HepG2 (cell line): ENCODE measurements around the gene LGALS9. TPM values are rescaled to one million over a fixed set of nuclear protein-coding genes. Genes with fewer than 3 reads are reported as not detected.

ENCODE experiments used
- ATAC-seq: fragments of 200-7000 bp; cut with Tn5 transposase; 3 replicates; pipeline ENCODE4 v1.9.1; 2020; ENCODE audit warnings: mild to moderate bottlenecking, moderate library complexity
- BruUV-seq: library from RNA; stranded (reverse); fragments of 400-500 nt; replicated peaks from 2 replicates; lab custom pipeline; 2021; lab: Mats Ljungman, UMichigan
- CTCF ChIA-PET: fragments of 300-600 bp; formaldehyde crosslinking; extraction: SDS; loops from one replicate; lab custom pipeline; 2021; ENCODE audit warnings: low total read pairs, inconsistent platforms, low intra/inter-chr PET ratio; lab: Yijun Ruan, JAX
- POLR2A ChIA-PET: fragments of 350-600 bp; sonication (Branson Sonifier 250); formaldehyde crosslinking; loops from one replicate; lab custom pipeline; 2020; ENCODE audit warnings: antibody characterized with exemption, inconsistent platforms; lab: Yijun Ruan, JAX
- DNase-seq: peaks from one replicate; pipeline ENCODE4 v3.0.0-alpha.2; 2015; ENCODE audit warnings: low spot score
- FAIRE-seq: peaks from 3 replicates; lab custom pipeline; 2011; peaks lifted over from hg19 to GRCh38; lab: Jason Lieb, UNC
- H2AFZ ChIP-seq: one replicate; pipeline ENCODE4 v1.6.1; 2011; ENCODE audit warnings: low read length, inconsistent platforms
- H3K27ac ChIP-seq: fragments of 300-600 bp; 3 replicates; pipeline ENCODE4 v1.8.0; 2011; ENCODE audit warnings: mixed run types, mild to moderate bottlenecking, mixed read lengths, low read length, inconsistent platforms; ENCODE audit not compliant: insufficient read depth; ENCODE audit errors: extremely low read length
- H3K27me3 ChIP-seq, 2 experiments: fragments of 200-600 bp in 1 of 2; 2 replicates in 1 of 2; 3 replicates in 1 of 2; pipeline versions ENCODE4 v1.6.0 to v1.8.0; 2011; ENCODE audit warnings: low read length in 2 of 2, mild to moderate bottlenecking in 2 of 2, moderate library complexity in 2 of 2, inconsistent platforms in 1 of 2; ENCODE audit not compliant: insufficient read depth in 2 of 2, control insufficient read depth in 1 of 2
- H3K36me3 ChIP-seq, 2 experiments: fragments of 200-600 bp in 1 of 2; replicated peaks in 1 of 2; 2 replicates in 1 of 2; 3 replicates in 1 of 2; pipeline versions ENCODE4 v1.5.1 to v1.8.0; 2011; ENCODE audit warnings: low read length in 2 of 2, inconsistent platforms in 1 of 2; ENCODE audit not compliant: insufficient read depth in 2 of 2, control insufficient read depth in 1 of 2
- H3K4me1 ChIP-seq: 2 replicates; pipeline ENCODE4 v1.5.1; 2012; ENCODE audit warnings: low read length, inconsistent platforms; ENCODE audit not compliant: insufficient read depth
- H3K4me2 ChIP-seq: 2 replicates; pipeline ENCODE4 v1.6.0; 2011; ENCODE audit warnings: low read depth, low read length, inconsistent platforms
- H3K4me3 ChIP-seq, 3 experiments: fragments of 200-600 bp in 1 of 3; sonication (generic), shearing (Covaris generic) in 1 of 3; replicated peaks in 1 of 3; 2 replicates each; pipeline ENCODE4 v1.5.1; 2011 to 2016; ENCODE audit warnings: low read length in 3 of 3, inconsistent platforms in 2 of 3, low read depth in 2 of 3, mild to moderate bottlenecking in 2 of 3, control low read depth in 1 of 3, mixed read lengths in 1 of 3; ENCODE audit not compliant: insufficient read depth in 1 of 3
- H3K79me2 ChIP-seq: one replicate; pipeline ENCODE4 v1.6.1; 2011; ENCODE audit warnings: low read length, inconsistent platforms; ENCODE audit not compliant: insufficient read depth
- H3K9ac ChIP-seq: 2 replicates; pipeline ENCODE4 v1.6.0; 2011; ENCODE audit warnings: mild to moderate bottlenecking, low read depth, low read length, inconsistent platforms; ENCODE audit not compliant: insufficient read depth
- H3K9me3 ChIP-seq: 2 replicates; pipeline ENCODE4 v1.5.1; 2012; ENCODE audit warnings: mild to moderate bottlenecking, low read length
- H4K20me1 ChIP-seq: 2 replicates; pipeline ENCODE4 v1.6.0; 2011; ENCODE audit warnings: inconsistent platforms, mild to moderate bottlenecking, low read length, moderate library complexity; ENCODE audit not compliant: insufficient read depth
- ELF3 ChIP-seq: IDR thresholded peaks from 2 replicates; pipeline ENCODE4 v1.6.1; 2016; ENCODE audit warnings: missing genetic modification reagents, missing compliant biosample characterization
- HNF4A ChIP-seq: sonication (generic); formaldehyde crosslinking; IDR thresholded peaks from 2 replicates; pipeline ENCODE4 v1.4.0; 2020; ENCODE audit warnings: missing genetic modification reagents
- IKZF1 ChIP-seq: fragments of 450-650 bp; IDR thresholded peaks from 2 replicates; pipeline ENCODE4 v1.7.1; 2016
- NFIC ChIP-seq: IDR thresholded peaks from 2 replicates; pipeline ENCODE4 v1.6.1; 2012; ENCODE audit warnings: mild to moderate bottlenecking, low read length, inconsistent platforms
- POLR2AphosphoS2 ChIP-seq: IDR thresholded peaks from 2 replicates; pipeline ENCODE4 v1.6.1; 2011; ENCODE audit warnings: low read depth, low read length, improper control_type of control experiment
- TEF ChIP-seq: sonication (generic); formaldehyde crosslinking; IDR thresholded peaks from 2 replicates; pipeline ENCODE4 v1.5.0; 2020; ENCODE audit warnings: missing genetic modification reagents
- ZC3H4 ChIP-seq: sonication (generic); formaldehyde crosslinking; IDR thresholded peaks from 2 replicates; pipeline ENCODE4 v1.4.0; 2020; ENCODE audit warnings: missing genetic modification reagents, borderline replicate concordance
- ZFX ChIP-seq: sonication (generic); formaldehyde crosslinking; IDR thresholded peaks from 2 replicates; pipeline ENCODE4 v1.4.0; 2020; ENCODE audit warnings: mild to moderate bottlenecking, low read depth, missing genetic modification reagents, moderate library complexity
- ZNF296 ChIP-seq: sonication (generic); formaldehyde crosslinking; conservative IDR thresholded peaks from 2 replicates; pipeline ENCODE4 v1.5.0; 2020; ENCODE audit warnings: mild to moderate bottlenecking, missing genetic modification reagents
- ZNF333 ChIP-seq: sonication (generic); formaldehyde crosslinking; IDR thresholded peaks from 2 replicates; pipeline ENCODE4 v1.4.0; 2020; ENCODE audit warnings: mild to moderate bottlenecking, missing genetic modification reagents, borderline replicate concordance
- ZNF350 ChIP-seq: sonication (generic); formaldehyde crosslinking; IDR thresholded peaks from 2 replicates; pipeline ENCODE4 v1.4.0; 2020; ENCODE audit warnings: mild to moderate bottlenecking, low read depth, missing genetic modification reagents, borderline replicate concordance
- ZNF547 ChIP-seq: sonication (generic); formaldehyde crosslinking; IDR thresholded peaks from 2 replicates; pipeline ENCODE4 v1.5.1; 2020; ENCODE audit warnings: mild to moderate bottlenecking, missing genetic modification reagents
- ZNF557 ChIP-seq: sonication (generic); formaldehyde crosslinking; IDR thresholded peaks from 2 replicates; pipeline ENCODE4 v1.4.0; 2020; ENCODE audit warnings: missing genetic modification reagents
- ZNF629 ChIP-seq: sonication (generic); formaldehyde crosslinking; conservative IDR thresholded peaks from 2 replicates; pipeline ENCODE4 v1.5.0; 2020; ENCODE audit warnings: missing genetic modification reagents
- ZSCAN22 ChIP-seq: sonication (generic); formaldehyde crosslinking; IDR thresholded peaks from 2 replicates; pipeline ENCODE4 v1.4.0; 2020; ENCODE audit warnings: mild to moderate bottlenecking, missing genetic modification reagents
- WGBS: methylation state at CpG from one replicate; pipeline ENCODE4 v1.1.6; 2017; ENCODE audit warnings: low lambda C conversion rate; 5-methylcytosine and 5-hydroxymethylcytosine counted together
- in situ Hi-C: cut with HindIII; loops from 2 replicates; pipeline ENCODE4 v1.10.0; 2017; ENCODE audit warnings: low pct_unique_long_range_greater_than_20kb; ENCODE audit not compliant: extremely low pct_ligation_motif_present
- intact Hi-C: fragments of 100-400 bp; cut with micrococcal nuclease; formaldehyde crosslinking; loops from one replicate; pipeline ENCODE4 v1.10.0; 2022; ENCODE audit not compliant: unreplicated experiment
- polyA plus RNA-seq, 8 experiments: library from polyadenylated mRNA; depleted of rRNA in 3 of 8; stranded (reverse) in 7 of 8; unstranded in 1 of 8; fragments of >200 nt; fragmentation: Illumina TruSeq in 4 of 8; extraction: Trizol in 4 of 8; gene quantifications; 2 replicates each; pipeline versions ENCODE4 v1.2.1 to v1.2.3, GENCODE V29; 2011 to 2016; ENCODE audit warnings: low read depth in 4 of 8, missing spikeins in 1 of 8, mixed read lengths in 1 of 8; ENCODE audit not compliant: insufficient read depth in 1 of 8
- total RNA-seq, 5 experiments: library from RNA; depleted of rRNA; stranded (reverse); fragments of >200 nt; fragmentation: Illumina TruSeq; extraction: Trizol; gene quantifications; 2 replicates each; pipeline ENCODE4 v1.2.3, GENCODE V29; 2016; ENCODE audit warnings: low read depth in 1 of 5
- TF ChIP-seq, protein P1 (sequence below): sonication (generic); formaldehyde crosslinking; IDR thresholded peaks from 2 replicates; pipeline ENCODE4 v1.8.1; 2023; ENCODE audit warnings: mild to moderate bottlenecking, missing genetic modification reagents
- TF ChIP-seq, protein P2 (sequence below): sonication (generic); formaldehyde crosslinking; IDR thresholded peaks from 2 replicates; pipeline ENCODE4 v1.8.0; 2022; ENCODE audit warnings: missing genetic modification reagents, mild to moderate bottlenecking, borderline replicate concordance
- TF ChIP-seq, protein P3 (sequence below): sonication (generic); formaldehyde crosslinking; IDR thresholded peaks from 2 replicates; pipeline ENCODE4 v1.8.0; 2022; ENCODE audit warnings: missing genetic modification reagents, low read depth, mild to moderate bottlenecking, borderline replicate concordance

LGALS9 gene
- total and polyA plus RNA-seq, 2 of the 13 experiments (the other 11 are each of a cell fraction or from before 2014, with no cell fraction given), result 0.40 to 1.4 TPM

DNA sequence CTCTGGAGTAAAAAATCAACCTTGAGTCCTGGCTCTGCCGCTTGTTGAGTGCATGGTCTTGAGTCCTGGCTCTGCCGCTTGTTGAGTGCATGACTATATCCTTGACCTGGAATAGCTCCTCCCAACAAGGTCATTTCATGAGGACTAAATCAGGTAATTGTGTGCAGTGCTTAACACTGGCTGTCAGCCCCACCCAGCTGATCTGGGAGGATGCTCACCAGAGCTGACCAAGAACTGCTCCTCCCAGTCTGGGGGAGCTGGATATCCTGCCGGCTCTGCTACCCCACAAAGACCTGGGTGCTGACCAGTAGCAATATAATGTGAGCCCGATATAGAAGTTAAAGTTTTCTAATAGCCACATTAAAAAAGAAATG lies 20.7 kb upstream of the LGALS9 start:
- Histone ChIP-seq H3K27ac (no peak overlapping the region), H3K79me2 (no peaks in the 10 kb centered on the region), H3K4me2 (no peak overlapping the region), H3K4me3 (no peak overlapping the region), H3K9me3 (no peaks in the 10 kb centered on the region), H3K36me3 (peaks cover 21 to 45% of the 10 kb centered on the region in 2 experiments; a peak in 4 of 5 replicates), H2AFZ (no peak overlapping the region), H3K4me1 (no peaks in the 10 kb centered on the region), H3K9ac (no peak overlapping the region), H3K27me3 (no peaks in the 10 kb centered on the region), H4K20me1 (no peaks in the 10 kb centered on the region)
- intact Hi-C loops, result no loop called here
- ChIA-PET POLR2A (no interaction called here), CTCF (interaction anchor here (1.4 to 2.4 kb wide), 2 partner anchors 41 to 44 kb away, joined by 5 to 7 read pairs; no protein-coding TSS in a partner anchor)
- WGBS, result 89% methylated on average over 3 of the region's 4 CpGs
- TF ChIP-seq NFIC (no peak), TEF (CRISPR knock-in tag) (no peak), ZSCAN22 (CRISPR knock-in tag) (no peak), ZFX (CRISPR knock-in tag) (no peak), HNF4A (CRISPR knock-in tag) (no peak), ELF3 (no peak), ZNF557 (CRISPR knock-in tag) (no peak), ZNF333 (no peak), IKZF1 (no peak), ZNF547 (CRISPR knock-in tag) (no peak), ZNF350 (no peak), ZNF629 (no peak), ZNF296 (CRISPR knock-in tag) (no peak), POLR2AphosphoS2 (no peak), ZC3H4 (CRISPR knock-in tag) (no peak)
- TF ChIP-seq, protein P1, sequence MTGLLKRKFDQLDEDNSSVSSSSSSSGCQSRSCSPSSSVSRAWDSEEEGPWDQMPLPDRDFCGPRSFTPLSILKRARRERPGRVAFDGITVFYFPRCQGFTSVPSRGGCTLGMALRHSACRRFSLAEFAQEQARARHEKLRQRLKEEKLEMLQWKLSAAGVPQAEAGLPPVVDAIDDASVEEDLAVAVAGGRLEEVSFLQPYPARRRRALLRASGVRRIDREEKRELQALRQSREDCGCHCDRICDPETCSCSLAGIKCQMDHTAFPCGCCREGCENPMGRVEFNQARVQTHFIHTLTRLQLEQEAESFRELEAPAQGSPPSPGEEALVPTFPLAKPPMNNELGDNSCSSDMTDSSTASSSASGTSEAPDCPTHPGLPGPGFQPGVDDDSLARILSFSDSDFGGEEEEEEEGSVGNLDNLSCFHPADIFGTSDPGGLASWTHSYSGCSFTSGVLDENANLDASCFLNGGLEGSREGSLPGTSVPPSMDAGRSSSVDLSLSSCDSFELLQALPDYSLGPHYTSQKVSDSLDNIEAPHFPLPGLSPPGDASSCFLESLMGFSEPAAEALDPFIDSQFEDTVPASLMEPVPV, result no peak
- TF ChIP-seq, protein P2, sequence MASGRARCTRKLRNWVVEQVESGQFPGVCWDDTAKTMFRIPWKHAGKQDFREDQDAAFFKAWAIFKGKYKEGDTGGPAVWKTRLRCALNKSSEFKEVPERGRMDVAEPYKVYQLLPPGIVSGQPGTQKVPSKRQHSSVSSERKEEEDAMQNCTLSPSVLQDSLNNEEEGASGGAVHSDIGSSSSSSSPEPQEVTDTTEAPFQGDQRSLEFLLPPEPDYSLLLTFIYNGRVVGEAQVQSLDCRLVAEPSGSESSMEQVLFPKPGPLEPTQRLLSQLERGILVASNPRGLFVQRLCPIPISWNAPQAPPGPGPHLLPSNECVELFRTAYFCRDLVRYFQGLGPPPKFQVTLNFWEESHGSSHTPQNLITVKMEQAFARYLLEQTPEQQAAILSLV (CRISPR knock-in tag), result no peak
- TF ChIP-seq, protein P3, sequence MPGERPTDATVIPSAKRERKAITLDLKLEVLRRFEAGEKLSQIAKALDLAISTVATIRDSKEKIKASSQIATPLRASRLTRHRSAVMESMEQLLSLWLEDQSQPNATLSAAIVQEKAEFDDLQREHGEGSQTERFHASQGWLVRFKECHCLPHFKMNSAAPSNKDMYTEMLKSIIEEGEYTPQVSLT, result no peak
- no peak for DNase-seq
- BruUV-seq, result no TSS peak
- in situ Hi-C loops, result no loop called here
- FAIRE-seq, result no peak
- no peak for ATAC-seq
